ENCODE data around the gene BLOC1S4.
"Not testable (repeated sequence)": the region's sequence is repeated elsewhere in the genome, so short reads cannot be mapped to it uniquely, and the experiment has no call there.

The BLOC1S4 gene

DNA sequence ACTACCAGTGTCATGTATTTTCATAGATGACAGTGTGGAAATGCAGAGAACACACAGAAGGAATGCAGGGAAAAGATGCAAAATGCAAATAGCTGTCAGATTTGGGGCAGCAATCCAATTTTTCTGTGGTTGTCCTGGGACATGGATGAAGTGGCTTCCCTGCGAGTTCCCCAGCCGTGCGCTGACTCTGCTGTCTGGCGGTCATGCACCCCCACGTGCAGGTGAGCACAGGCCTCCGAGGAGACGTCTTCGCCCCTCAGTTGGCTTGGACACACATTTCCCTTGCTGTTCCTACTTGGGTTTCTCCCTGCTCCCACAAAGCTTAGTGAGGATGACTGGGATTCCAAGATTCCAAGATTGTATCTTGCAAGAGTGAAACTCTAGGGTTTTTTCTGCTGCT lies 24.4 kb downstream of the BLOC1S4 start:
- DNase-seq (ENCODE audit: low spot score), result no peak

GRCh38 chr4:6742507-6742906 lies 26.5 kb downstream of the BLOC1S4 start:
- DNase-seq (ENCODE audit: low spot score), result no peak

GRCh38 chr4:6742989-6743388 lies 27.0 kb downstream of the BLOC1S4 start:
- no peak for DNase-seq (ENCODE audit: low spot score)

DNA sequence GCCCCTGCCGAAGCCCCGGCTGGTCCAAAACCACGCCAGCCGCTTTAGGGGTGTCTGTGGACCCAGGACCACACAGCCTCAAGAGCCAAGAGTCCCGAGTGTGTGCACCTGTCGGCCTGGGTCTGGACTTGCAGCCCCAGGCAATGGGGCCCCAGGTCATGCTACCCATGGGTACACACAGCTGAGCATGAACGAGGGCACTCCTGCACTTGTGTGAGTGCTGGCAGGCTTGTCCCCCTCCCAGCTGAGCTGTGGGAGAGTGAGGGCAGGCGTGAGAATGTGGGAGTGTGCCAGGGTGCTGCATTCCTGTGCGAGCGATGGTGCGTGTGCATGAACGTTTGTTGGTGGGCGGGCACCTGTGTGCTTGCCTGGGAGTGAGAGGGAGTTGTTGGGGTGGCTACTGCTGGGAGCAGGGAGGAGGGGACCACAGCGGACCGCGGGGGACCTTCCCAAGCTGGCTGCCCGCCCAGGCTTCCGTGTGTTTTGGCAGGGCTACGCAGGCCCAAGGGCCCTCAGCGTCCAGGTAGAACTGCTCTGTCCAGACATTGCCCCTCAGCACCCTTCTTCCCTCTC lies 30.8 kb downstream of the BLOC1S4 start:
- DNase-seq (ENCODE audit: low spot score), result peak; percentile 53

DNA sequence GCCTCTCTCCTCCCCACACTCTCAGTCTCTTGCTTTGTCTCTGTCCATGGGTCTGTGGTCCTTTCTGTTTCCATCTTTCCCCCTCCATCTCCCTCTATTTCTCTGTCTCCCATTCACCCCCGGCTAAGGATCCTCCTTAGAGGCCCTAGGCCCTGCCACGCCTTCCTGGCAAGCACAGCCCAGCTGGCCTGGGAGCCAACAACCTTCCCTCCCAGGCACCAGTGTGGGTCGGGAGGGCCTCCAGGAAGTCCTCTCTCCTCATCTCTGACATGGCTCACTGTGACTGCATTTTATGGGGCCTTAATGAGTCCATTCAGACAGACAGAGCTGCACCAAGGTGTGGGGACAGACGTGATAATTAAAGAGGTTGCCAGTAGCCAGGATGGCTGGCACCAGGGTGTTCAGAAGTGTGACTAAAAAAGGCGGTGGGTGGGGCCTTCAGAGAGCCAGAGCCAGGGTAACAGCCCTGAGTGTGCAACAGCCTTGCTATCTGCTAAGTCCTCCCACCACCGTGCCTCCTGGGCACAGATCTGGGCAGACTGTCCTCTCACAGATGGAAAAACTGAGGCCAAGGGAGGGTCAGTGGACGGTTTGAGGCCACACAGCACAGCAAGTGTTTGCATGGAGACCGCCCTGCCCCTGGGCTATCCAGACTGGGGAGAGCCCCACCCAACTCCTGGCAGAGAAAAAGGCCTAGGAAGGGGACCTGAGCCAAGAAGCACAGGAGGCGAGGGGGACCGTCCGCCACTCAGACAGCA lies 31.5 kb downstream of the BLOC1S4 start:
- DNase-seq (ENCODE audit: low spot score), result no peak

DNA sequence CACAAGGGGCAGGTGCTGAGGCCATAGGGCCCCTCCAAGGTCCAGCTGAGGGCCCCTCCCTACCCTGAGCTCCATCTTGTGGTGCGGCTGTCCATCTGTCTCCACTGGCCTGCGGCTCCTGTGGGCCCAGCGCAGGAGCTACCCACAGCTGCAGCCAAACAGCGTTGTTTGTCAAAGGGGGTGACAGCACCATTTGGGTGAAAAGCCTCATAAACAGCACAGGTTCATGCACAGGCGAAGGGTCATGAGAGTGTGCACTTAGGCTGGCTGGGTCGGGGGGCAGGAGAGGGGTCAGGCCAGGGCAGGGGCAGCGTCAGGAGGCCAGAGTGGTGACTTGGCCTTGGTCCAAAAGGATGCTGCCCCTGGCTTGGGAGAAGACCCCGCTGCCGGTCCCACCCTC lies 32.3 kb downstream of the BLOC1S4 start:
- no peak for DNase-seq (ENCODE audit: low spot score)

GRCh38 chr4:6749340-6750171 lies 33.6 kb downstream of the BLOC1S4 start:
- peak; percentile 49 for DNase-seq (ENCODE audit: low spot score)

GRCh38 chr4:6750286-6751221 lies 34.6 kb downstream of the BLOC1S4 start:
- no peak for DNase-seq (ENCODE audit: low spot score)

- DNase-seq (ENCODE audit: low spot score), result no peak
These were observed 35.9 kb downstream of the BLOC1S4 start for GRCh38 chr4:6751611-6752485.

DNA sequence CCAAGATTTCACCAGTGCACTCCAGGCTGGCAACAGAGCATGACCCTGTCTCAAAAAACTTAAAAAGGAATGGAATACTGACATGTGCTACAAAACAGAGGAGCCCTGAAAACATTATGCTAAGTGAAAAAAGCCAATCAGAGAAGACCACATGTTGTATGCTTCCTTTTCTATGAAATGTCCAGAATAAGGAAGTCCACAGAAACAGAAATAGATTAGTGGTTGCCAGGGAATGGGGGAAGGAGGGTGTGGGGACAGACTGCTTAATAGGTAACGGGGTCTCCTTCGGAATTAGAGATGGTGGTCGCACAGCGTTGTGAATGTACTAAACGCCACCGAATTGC lies 36.5 kb downstream of the BLOC1S4 start:
- DNase-seq (ENCODE audit: low spot score), result no peak

GRCh38 chr4:6753103-6753560 lies 37.2 kb downstream of the BLOC1S4 start:
- no peak for DNase-seq (ENCODE audit: low spot score)

DNA sequence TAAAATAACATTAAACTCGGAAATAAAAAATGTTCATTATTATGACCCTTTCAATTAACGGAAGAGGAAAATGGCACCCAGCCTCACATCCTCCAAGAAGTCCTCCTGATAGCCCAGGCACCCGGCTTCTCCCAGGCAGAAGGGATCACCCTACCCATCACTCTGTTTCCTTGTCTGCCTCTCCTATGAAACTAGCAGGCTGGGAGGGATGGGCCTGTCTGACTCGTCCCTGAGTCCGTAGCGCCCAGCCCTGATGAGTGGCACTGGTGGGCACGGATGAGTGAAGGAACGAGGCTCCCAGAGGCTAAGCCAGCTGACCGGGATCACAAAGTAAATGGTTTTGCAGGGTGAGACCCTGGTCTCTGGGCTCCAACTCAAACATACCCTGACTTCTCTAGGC lies 37.9 kb downstream of the BLOC1S4 start:
- DNase-seq (ENCODE audit: low spot score), result no peak

GRCh38 chr4:6754481-6755087 lies 38.6 kb downstream of the BLOC1S4 start:
- DNase-seq (ENCODE audit: low spot score), result no peak

DNA sequence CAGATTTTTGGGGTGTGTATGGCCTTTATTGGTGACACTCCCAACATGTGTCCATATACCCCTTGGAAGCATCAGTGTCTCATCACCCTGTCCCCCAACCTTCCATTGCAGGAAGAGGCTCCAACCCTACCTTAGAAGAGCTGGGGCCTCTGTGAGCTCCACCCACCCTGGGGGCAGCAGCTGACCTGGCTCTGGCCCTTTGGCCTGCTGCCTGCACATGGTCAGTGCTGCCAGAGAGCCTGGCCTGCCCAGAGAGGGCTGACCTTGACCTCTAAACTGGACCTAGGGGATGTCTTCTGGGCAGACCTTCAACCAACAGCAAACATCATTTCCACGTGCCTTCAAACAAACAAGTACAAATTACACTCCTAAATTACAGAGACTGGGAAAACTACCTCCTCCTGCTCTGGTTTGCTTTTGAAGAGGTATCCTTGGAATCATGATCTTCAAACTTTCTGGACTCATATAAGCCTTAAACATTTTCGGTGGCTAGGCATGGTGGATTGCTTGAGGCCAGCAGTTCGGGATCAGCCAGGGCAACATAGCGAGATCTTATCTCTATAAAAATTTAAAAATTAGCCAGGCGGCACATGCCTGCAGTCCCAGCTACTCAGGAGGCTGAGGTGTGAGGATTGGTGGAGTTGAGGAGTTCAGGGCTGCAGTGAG lies 39.2 kb downstream of the BLOC1S4 start:
- DNase-seq (ENCODE audit: low spot score), result no peak

- not testable (repeated sequence) for DNase-seq (ENCODE audit: low spot score)
These were observed 40.4 kb downstream of the BLOC1S4 start for GRCh38 chr4:6756345-6756744.

DNA sequence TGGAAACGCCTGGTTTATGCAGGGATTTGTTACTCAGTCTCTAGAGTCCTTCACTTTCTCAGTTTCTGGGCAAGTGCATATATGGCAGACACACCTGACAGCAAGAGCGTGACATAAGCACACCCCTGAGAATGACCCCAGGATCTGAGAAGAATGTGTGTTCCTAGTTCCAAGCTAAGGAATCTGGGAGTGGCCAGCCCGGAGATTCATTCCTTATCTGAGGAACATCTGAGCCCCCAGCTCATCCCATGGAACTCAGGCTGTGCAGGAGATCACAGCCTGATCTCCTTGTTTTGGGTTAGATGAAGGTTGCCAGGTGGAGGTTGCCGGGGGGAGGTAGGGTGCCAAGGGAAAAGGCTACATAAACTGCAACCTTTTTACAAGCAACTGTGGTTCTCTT lies 42.8 kb downstream of the BLOC1S4 start:
- DNase-seq (ENCODE audit: low spot score), result no peak

DNA sequence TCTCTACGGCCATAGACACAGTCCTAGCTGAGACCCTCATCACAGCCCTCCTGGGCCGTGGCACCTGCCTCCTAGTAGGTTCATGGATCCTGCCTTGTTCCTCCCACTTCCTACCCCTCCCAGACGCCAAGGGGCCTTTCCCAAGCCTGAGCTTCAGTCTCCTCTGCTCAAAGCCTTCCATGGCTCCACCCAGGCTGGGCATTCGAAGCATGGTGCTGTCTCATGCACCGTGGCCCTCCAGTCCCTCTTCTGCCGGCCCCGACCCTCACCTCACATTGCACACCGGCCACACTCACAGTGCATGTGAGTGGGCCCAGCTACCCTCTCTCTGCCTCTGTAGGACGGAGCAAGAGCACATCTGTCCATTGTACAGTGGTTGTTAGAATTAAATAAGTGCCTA lies 44.9 kb downstream of the BLOC1S4 start:
- DNase-seq (ENCODE audit: low spot score), result no peak

- no peak for DNase-seq (ENCODE audit: low spot score)
These were observed 46.0 kb downstream of the BLOC1S4 start for GRCh38 chr4:6761649-6762615.
